ENCODE results near the gene GAB2.
"Not testable (repeated sequence)": the region's sequence is repeated elsewhere in the genome, so short reads cannot be mapped to it uniquely, and the experiment has no call there.

The GAB2 gene

DNA sequence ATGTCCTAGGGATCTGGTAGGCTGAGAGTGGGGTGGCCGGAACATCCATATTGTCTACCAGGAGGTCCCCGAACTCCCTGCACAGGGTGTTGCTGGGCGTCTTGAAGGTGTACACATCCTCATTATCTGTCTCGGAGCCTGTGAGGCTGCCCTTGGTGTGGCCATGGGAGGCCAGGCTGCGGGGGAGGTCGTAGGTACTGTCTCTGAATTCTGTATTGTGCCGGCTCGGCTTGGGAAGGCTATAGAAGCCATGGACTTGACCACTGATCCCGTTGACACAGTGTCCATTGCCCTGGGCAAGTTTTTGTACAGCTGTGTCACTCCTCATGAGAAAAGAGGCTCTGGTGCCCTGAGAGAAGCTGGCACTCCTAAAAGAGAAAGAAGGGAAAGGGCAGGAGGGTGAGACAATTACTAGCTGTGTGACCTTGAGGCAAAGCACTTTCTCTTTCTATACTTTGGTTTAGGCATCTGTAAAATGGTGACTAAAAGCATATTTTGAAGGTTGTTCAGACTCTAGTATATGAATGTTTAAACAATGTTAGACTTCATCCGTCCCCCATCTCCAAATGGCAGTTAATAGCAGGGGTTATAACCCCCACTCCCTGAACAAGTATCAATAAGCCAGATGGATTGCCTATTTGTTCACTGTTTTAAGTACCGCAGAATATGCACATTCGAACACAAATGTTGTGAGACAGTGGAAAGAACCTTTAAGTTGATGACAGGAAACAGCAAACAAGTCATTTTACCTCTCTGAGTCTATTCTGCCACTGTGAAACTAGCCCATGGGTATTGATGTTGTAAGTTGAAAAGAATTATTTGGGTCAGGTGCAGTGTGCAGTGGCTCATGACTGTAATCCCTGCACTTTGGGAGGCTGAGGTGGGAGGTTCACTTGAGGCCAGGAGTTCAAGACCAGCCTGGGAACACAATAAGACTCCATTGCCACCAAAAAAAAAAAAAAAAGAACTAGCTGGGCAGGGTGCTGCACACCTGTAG is 190.6 kb downstream of the GAB2 start:
- in situ Hi-C loops (cut with MboI; ENCODE audit: low sequenced_read_pairs): no loop called here

GRCh38 chr11:78224906-78225420 is 192.7 kb downstream of the GAB2 start:
- in situ Hi-C loops (cut with MboI; ENCODE audit: low sequenced_read_pairs): no loop called here

GRCh38 chr11:78224506-78224905 is 193.1 kb downstream of the GAB2 start:
- in situ Hi-C loops (cut with MboI; ENCODE audit: low sequenced_read_pairs): no loop called here

GRCh38 chr11:78223320-78223954 is 194.2 kb downstream of the GAB2 start:
- in situ Hi-C loops (cut with MboI; ENCODE audit: low sequenced_read_pairs): no loop called here

DNA sequence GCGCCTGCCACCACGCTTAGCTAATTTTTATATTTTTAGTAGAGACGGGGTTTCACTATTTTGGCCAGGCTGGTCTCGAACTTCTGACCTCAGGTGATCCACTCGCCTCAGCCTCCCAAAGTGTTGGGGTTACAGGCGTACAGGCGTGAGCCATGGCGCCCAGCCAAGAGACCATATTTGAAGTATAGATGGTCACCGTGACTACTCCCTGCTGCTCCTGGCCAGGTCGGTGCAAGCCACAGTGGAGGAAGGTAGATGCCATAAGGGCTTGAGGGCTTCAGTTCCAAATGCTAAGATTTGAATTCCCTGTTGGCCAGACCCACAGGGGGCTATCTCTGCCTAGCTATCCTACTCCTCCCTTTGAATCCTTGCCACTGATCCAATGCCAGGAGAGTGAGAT is 194.9 kb downstream of the GAB2 start:
- in situ Hi-C loops (cut with MboI; ENCODE audit: low sequenced_read_pairs): not testable (repeated sequence)

DNA sequence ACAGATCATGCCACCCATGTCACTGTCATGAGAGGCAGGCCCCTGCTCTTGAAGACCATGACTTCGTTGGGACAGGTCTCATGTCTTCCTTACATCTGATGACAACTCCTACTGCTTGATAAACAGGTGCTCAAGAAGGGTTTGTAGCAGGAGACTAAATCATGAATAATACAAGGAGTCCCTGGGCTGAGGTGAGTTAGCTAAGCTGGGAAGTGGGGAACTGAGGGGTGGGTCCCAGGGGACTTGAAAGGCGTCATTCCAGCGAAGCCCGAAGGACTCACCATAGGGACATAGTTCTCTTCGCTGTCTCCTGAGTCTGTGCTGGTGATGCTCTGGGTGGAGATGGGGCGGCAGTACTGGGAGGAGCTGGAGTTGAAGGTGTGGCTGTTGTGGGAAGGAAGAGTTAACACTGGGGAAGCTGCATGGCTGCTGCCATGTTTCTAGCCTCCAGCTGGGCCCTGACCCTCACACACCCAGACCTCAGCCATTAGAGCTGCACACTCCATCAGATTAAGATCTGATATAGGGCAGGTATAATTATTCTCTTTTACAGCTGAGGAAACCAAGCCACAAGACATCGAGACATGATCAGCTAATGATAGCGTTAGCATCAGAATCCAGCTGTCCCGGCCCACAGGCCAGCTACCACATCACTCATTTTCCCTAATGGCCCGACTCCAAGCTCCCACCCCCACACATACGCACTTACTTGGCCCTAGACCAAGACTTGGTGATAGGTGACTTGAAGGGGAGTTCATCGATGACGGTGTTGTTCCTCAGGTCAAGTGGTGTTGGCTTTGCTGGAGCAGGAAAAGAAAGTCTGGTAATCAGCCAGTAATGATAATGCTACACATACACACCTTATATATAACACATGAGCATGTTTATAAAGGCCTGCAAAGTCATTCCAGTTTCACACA is 196.0 kb downstream of the GAB2 start:
- in situ Hi-C loops (cut with MboI; ENCODE audit: low sequenced_read_pairs): no loop called here

GRCh38 chr11:78220218-78221157 is 197.1 kb downstream of the GAB2 start:
- in situ Hi-C loops (cut with MboI; ENCODE audit: low sequenced_read_pairs): no loop called here

DNA sequence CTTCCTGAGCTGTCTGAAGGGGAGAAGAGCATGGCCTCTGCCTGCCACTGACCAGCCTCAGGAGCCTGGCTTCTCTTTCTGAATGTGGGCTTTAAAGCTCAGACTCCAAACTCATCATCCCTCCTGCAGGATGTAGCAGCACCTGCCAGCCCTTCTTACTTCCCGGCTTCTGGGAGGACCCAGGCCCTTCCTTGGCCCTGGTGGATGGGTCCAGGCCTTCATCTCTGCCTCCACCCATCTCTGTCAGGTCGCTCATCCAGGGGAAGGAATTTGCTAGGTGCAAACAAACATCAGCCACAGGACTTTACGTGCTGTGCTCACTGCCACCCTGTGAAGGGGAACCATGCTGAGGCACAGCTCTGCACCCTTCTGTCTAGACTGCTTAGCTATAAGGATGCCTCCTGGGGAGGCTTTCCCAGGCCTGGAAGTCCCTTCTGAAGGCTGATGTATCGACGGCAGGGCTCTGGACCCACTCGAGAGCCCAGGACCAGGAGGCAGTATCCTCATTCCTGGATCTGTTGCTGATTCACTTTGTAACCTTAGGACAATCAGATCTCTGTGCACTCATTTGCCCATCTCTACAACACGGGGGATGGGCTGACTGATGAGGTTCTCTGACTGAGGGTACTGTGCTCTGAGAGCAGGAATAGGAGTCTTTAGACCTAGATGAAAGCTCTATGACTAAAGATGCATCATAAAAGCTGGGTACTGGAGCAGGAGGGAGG is 198.0 kb downstream of the GAB2 start:
- in situ Hi-C loops (cut with MboI; ENCODE audit: low sequenced_read_pairs): no loop called here

- in situ Hi-C loops (cut with MboI; ENCODE audit: low sequenced_read_pairs): no loop called here
Measured at GRCh38 chr11:78218707-78219492, 198.7 kb downstream of the GAB2 start.

DNA sequence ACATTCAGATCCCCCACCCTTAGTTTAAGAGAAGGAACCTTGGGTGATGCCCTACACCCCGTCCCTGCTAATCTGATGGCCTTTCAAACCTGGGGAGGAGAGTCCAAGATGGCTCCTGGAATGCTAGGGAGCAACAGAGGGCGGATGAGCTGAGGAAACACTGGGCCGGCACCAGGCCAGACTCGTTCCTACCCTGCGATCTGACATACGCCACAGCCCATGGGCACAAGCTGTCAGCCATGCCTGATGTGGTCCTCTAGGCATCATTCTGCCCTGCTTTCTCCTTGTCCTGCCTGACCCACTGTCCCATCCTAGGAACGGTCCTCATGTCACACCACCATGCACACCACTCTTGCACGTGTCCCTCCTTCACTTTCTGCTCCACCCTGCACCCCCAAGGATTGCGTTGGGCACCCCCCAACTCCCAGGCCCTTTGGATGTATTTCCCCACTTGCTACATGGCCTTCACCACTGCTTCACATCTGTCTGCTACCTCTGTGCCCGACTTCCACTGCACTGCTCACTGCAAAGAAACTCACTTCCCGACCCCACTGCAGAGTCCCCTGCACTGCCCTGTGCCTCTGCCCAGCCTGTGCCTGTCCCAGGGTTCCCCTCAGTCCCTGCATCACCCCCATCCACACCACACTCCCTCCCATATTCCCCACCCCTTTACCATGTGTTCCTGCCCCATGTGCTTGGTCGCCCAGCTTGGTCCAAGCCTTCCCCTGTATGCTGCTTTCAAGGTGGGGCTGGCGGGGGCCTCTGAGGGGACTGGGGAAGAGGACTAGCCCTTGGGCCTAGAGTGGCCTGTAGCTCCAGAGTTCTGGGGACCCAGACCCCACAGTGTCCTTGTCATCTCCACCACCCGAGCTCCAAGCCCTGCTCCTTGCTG is 199.7 kb downstream of the GAB2 start:
- in situ Hi-C loops (cut with MboI; ENCODE audit: low sequenced_read_pairs): no loop called here

DNA sequence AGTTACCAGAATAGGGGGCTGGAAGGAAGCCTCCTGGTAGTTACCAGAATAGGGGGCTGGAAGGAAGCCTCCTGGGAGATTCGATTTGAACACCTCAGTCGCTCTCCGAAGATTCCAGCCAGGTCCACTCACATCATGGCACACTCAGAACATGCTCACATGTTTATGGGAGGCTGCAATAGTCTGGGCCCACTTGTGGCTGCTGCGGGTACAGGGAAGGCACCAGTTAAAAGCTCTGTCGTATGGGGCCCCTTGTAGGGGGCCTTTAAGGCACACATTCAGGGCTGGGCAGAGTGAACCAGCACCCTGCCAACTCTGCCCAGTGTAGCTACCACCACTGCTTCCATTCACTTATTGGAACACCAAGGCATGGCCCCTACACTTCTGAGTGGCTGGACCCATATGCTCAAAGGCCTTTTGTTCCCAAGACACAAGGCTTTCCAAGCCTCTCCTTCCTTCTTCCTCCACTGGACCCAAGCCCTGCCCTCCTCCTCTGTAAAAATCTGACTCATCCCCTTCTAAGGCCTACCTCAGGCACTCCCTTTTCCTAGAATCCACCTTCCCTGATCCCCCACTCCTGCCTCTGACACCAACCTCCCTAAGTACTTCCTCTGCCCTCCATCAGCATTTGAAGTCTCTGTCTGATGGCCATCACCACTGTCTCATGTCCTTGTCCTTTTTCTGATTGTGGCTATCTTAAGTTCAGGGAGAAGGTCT is 200.9 kb downstream of the GAB2 start:
- in situ Hi-C loops (cut with MboI; ENCODE audit: low sequenced_read_pairs): no loop called here

GRCh38 chr11:78216021-78216420 is 201.6 kb downstream of the GAB2 start:
- in situ Hi-C loops (cut with MboI; ENCODE audit: low sequenced_read_pairs): no loop called here

- in situ Hi-C loops (cut with MboI; ENCODE audit: low sequenced_read_pairs): no loop called here
Measured at GRCh38 chr11:78214331-78215194, 203.1 kb downstream of the GAB2 start.

DNA sequence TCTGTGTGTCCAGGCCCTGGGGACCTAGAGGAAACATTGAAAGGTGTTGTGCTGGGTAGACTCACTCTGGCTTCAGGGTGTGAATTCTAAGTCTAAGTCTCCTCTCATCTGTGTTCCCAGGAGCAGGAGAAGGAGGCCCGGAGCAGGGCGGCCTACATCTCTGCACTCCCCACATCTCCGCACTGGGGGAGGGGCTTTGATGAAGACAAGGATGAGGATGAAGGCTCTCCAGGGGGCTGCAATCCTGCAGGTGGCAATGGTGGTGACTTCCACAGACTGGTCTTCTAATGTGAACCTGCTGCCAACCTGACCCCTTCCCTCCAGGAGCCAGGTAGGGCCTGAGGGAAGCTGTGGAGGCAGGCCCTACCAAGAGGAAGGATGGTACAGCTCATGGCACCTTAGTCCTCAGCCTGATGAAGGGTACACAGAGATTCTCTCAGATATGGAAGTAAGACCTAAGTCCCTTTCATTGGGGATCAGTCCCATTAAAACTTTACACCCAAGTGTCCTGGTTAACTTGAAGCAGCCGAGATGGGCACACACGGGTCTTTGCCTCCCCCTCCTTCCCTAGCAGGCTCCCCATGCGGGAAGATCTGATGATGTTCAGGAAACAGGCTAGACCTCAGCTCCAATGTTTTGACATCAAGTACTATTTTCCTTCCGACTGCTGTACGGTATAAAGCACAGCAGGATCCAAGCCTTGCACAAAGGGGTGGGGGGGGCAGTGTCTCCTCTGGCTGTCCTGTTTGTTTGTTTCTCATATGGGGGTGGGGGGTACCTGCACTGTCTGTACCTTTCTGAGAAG is 203.9 kb downstream of the GAB2 start:
- in situ Hi-C loops (cut with MboI; ENCODE audit: low sequenced_read_pairs): no loop called here
